ENCODE data around the gene VCAN.

Gene VCAN

DNA sequence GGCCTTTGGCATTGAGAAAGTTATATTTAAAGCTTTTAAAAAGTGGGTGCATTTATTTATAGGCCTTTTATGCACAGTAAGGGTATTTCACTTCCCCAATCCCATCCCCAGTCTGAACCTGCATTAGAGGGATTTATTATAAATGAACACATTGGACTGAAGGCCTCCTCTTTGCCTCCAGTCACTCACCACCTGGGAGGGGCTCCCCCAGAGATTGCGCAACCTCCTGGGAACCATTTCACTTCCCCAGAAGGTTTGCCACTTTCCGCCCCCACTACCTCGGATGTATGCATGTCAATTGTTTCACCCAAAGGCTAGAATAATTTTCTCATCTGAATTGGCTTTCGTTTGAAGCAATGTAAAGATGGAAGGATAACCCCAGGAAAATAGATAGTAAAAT, 29.8 kb upstream of the VCAN start:
- no peaks in the 10 kb centered on the region for H3K27me3 ChIP-seq (ENCODE audit: insufficient read depth, low read length)
- no peaks in the 10 kb centered on the region for H3K4me1 ChIP-seq (ENCODE audit: insufficient read depth, low read length)
- H3K36me3 ChIP-seq (ENCODE audit: insufficient read depth, low read depth, low read length): no peaks in the 10 kb centered on the region
- H3K9ac ChIP-seq (ENCODE audit: low read depth, low read length): no peak overlapping the region
- no peak overlapping the region for H3K4me3 ChIP-seq (ENCODE audit: low read length)
- H3K27ac ChIP-seq (ENCODE audit: low read length): no peak overlapping the region
- H3K9me3 ChIP-seq (ENCODE audit: insufficient read depth, low read depth, low read length): 0 out of 2 replicates have a peak, but pooled peaks cover 2% of the 10 kb centered on the region

DNA sequence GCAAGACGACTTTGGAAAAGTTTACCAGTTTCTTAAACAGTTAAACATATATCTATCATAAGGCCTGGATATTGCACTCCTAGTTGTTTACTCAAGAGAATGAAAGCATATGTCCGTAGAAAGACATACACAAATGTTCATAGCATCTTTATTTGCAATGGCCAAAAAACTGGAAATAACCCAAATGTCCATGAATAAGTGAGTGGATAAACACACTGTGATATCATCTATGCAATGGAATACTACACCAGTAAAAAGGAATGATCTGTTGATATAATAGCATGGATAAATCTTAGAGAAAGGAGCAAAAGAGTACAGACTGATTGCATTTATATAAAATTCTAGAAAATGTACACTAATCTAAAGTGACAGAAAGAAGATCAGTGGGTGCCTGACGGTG, 28.0 kb upstream of the VCAN start:
- Histone ChIP-seq H3K36me3 (ENCODE audit: insufficient read depth, low read depth, low read length) (no peaks in the 10 kb centered on the region), H3K4me3 (ENCODE audit: low read length) (no peak overlapping the region), H3K9ac (ENCODE audit: low read depth, low read length) (no peak overlapping the region)

GRCh38 chr5:83444445-83444844, 27.1 kb upstream of the VCAN start:
- Histone ChIP-seq H3K27me3 (ENCODE audit: insufficient read depth, low read length) (no peaks in the 10 kb centered on the region), H3K4me3 (ENCODE audit: low read length) (no peak overlapping the region), H3K4me1 (ENCODE audit: insufficient read depth, low read length) (peaks cover 6% of the 10 kb centered on the region; the same call in 1 of the 2 replicates), H3K9me3 (ENCODE audit: insufficient read depth, low read depth, low read length) (no peaks in the 10 kb centered on the region), H3K27ac (ENCODE audit: low read length) (no peak overlapping the region), H3K36me3 (ENCODE audit: insufficient read depth, low read depth, low read length) (no peaks in the 10 kb centered on the region), H3K9ac (ENCODE audit: low read depth, low read length) (no peak overlapping the region)

More for the DNA sequence above, 28.0 kb upstream of the VCAN start:
- peaks cover 4% of the 10 kb centered on the region; the same call in 1 of the 2 replicates for H3K4me1 ChIP-seq (ENCODE audit: insufficient read depth, low read length)
- no peaks in the 10 kb centered on the region for H3K27me3 ChIP-seq (ENCODE audit: insufficient read depth, low read length)
- no peak overlapping the region for H3K27ac ChIP-seq (ENCODE audit: low read length)
- no peaks in the 10 kb centered on the region for H3K9me3 ChIP-seq (ENCODE audit: insufficient read depth, low read depth, low read length)

DNA sequence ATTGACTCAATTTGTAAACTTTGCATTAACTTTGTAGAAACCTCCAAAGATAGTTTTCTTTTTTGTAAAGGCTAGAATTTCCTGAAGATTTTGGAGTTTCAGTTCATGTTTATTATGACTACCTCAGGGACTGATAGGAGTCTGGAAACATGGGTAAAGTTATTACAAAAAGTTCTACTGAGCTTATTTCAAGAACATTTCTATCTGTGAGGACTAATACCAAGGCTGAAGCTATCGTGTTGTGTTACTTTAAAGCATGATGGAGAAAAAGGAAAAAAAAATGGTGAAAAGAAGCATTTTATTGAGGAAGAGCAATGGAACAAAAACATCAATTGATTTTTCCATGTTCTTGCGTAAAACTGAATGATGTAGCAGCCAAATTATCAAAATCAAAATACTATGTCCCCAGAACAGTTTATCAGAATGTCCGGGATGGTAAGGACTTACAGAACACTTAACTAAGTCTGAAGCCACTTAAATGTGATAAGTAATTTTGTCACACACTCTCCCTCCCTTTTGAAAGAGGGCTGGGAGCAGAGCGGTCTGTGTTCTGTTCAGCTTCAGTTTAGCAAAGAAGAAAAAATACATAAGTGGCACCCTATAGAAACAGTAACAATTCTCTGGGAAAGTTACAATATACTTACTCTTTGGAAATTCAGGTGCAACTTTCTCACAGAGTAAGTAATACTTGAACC, 25.1 kb upstream of the VCAN start:
- no peaks in the 10 kb centered on the region for H3K36me3 ChIP-seq (ENCODE audit: insufficient read depth, low read depth, low read length)
- H3K9ac ChIP-seq (ENCODE audit: low read depth, low read length): no peak overlapping the region
- no peaks in the 10 kb centered on the region for H3K9me3 ChIP-seq (ENCODE audit: insufficient read depth, low read depth, low read length)
- peaks cover 11% of the 10 kb centered on the region; the same call in 1 of the 2 replicates for H3K4me1 ChIP-seq (ENCODE audit: insufficient read depth, low read length)
- H3K4me3 ChIP-seq (ENCODE audit: low read length): no peak overlapping the region
- no peaks in the 10 kb centered on the region for H3K27me3 ChIP-seq (ENCODE audit: insufficient read depth, low read length)
- no peak overlapping the region for H3K27ac ChIP-seq (ENCODE audit: low read length)

DNA sequence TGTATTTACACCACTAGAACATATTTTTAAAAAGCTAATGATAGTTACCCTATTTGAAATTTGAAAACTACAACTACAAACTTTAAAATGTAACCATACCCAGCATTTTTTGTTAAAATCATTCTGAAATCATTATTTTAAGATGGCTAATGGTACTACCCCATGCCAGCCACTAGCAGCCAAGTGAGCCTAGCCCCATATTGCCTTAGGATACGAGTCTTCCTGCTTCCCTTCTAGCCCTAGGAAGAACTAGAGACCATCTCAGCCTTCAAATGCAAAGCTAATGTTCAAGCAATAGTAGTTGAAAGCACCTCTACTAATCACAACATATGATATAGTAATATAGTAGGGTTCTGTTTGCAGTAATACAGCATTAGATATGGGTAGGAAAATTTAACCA, 24.0 kb upstream of the VCAN start:
- H3K36me3 ChIP-seq (ENCODE audit: insufficient read depth, low read depth, low read length): no peaks in the 10 kb centered on the region
- no peak overlapping the region for H3K9ac ChIP-seq (ENCODE audit: low read depth, low read length)
- peaks cover 11% of the 10 kb centered on the region; the same call in 1 of the 2 replicates for H3K4me1 ChIP-seq (ENCODE audit: insufficient read depth, low read length)
- H3K27me3 ChIP-seq (ENCODE audit: insufficient read depth, low read length): no peaks in the 10 kb centered on the region
- no peak overlapping the region for H3K4me3 ChIP-seq (ENCODE audit: low read length)
- no peaks in the 10 kb centered on the region for H3K9me3 ChIP-seq (ENCODE audit: insufficient read depth, low read depth, low read length)
- no peak overlapping the region for H3K27ac ChIP-seq (ENCODE audit: low read length)

GRCh38 chr5:83450183-83450966, 21.2 kb upstream of the VCAN start:
- Histone ChIP-seq H3K36me3 (ENCODE audit: insufficient read depth, low read depth, low read length) (no peaks in the 10 kb centered on the region), H3K9ac (ENCODE audit: low read depth, low read length) (0 out of 2 replicates have a peak overlapping the region, but pooled peaks have one; percentile 9), H3K27me3 (ENCODE audit: insufficient read depth, low read length) (no peaks in the 10 kb centered on the region), H3K4me3 (ENCODE audit: low read length) (no peak overlapping the region), H3K4me1 (ENCODE audit: insufficient read depth, low read length) (peaks cover 11% of the 10 kb centered on the region; the same call in 1 of the 2 replicates), H3K27ac (ENCODE audit: low read length) (no peak overlapping the region), H3K9me3 (ENCODE audit: insufficient read depth, low read depth, low read length) (no peaks in the 10 kb centered on the region)

- Histone ChIP-seq H3K9ac (ENCODE audit: low read depth, low read length) (0 out of 2 replicates have a peak overlapping the region, but pooled peaks have one; percentile 9), H3K4me1 (ENCODE audit: insufficient read depth, low read length) (peaks cover 11% of the 10 kb centered on the region; the same call in 1 of the 2 replicates), H3K4me3 (ENCODE audit: low read length) (no peak overlapping the region), H3K36me3 (ENCODE audit: insufficient read depth, low read depth, low read length) (no peaks in the 10 kb centered on the region), H3K27me3 (ENCODE audit: insufficient read depth, low read length) (no peaks in the 10 kb centered on the region), H3K27ac (ENCODE audit: low read length) (no peak overlapping the region), H3K9me3 (ENCODE audit: insufficient read depth, low read depth, low read length) (no peaks in the 10 kb centered on the region)
These were observed 20.6 kb upstream of the VCAN start for GRCh38 chr5:83450967-83451248.

- Histone ChIP-seq H3K27ac (ENCODE audit: low read length) (no peak overlapping the region), H3K4me1 (ENCODE audit: insufficient read depth, low read length) (peaks cover 11% of the 10 kb centered on the region; the same call in 1 of the 2 replicates), H3K27me3 (ENCODE audit: insufficient read depth, low read length) (no peaks in the 10 kb centered on the region), H3K9ac (ENCODE audit: low read depth, low read length) (no peak overlapping the region), H3K4me3 (ENCODE audit: low read length) (no peak overlapping the region), H3K9me3 (ENCODE audit: insufficient read depth, low read depth, low read length) (no peaks in the 10 kb centered on the region), H3K36me3 (ENCODE audit: insufficient read depth, low read depth, low read length) (no peaks in the 10 kb centered on the region)
These were observed 19.6 kb upstream of the VCAN start for GRCh38 chr5:83451955-83452354.

- no peak overlapping the region for H3K4me3 ChIP-seq (ENCODE audit: low read length)
- no peaks in the 10 kb centered on the region for H3K27me3 ChIP-seq (ENCODE audit: insufficient read depth, low read length)
- peaks cover 6% of the 10 kb centered on the region; the same call in 1 of the 2 replicates for H3K4me1 ChIP-seq (ENCODE audit: insufficient read depth, low read length)
- H3K27ac ChIP-seq (ENCODE audit: low read length): no peak overlapping the region
- H3K9ac ChIP-seq (ENCODE audit: low read depth, low read length): no peak overlapping the region
- H3K9me3 ChIP-seq (ENCODE audit: insufficient read depth, low read depth, low read length): no peaks in the 10 kb centered on the region
- H3K36me3 ChIP-seq (ENCODE audit: insufficient read depth, low read depth, low read length): no peaks in the 10 kb centered on the region
These were observed 17.6 kb upstream of the VCAN start for GRCh38 chr5:83453937-83454336.

- no peak overlapping the region for H3K9ac ChIP-seq (ENCODE audit: low read depth, low read length)
- no peaks in the 10 kb centered on the region for H3K27me3 ChIP-seq (ENCODE audit: insufficient read depth, low read length)
These were observed 7.3 kb upstream of the VCAN start for GRCh38 chr5:83464261-83464660.

DNA sequence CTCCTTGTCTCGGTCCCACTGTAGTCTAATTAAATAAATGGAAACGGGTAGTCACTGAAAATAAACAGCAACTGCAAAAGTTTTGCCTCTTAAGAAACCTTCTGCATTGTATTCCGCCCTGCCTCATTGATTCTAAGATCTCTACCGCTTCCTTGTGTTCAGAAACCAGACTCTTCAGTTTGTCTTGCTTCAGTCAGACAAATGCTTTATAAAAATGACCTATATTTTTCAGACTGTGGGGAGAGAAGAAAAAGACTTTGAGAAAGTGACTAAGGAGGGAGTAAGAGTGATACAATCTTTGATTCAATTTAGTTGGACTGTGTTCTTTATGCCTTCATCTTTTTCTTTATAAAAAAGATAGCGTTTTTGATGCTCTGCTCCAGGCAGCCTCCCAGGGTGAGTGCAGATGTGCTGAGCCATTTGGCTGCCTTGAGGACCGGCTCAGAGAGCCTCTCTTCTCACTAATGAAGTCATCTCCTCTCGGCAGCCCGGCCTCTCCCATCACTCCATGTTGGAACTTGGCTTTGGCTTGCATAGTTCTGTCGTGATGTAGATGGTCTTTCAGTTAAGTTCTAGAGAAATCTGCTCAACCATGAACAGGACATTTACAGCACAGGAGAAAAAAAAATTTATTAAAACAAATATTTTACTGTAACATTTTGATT, 4.0 kb upstream of the VCAN start:
- Histone ChIP-seq H3K36me3 (ENCODE audit: insufficient read depth, low read depth, low read length) (no peaks in the 10 kb centered on the region), H3K4me1 (ENCODE audit: insufficient read depth, low read length) (peaks cover 57% of the 10 kb centered on the region), H3K9ac (ENCODE audit: low read depth, low read length) (no peak overlapping the region), H3K27me3 (ENCODE audit: insufficient read depth, low read length) (no peaks in the 10 kb centered on the region), H3K9me3 (ENCODE audit: insufficient read depth, low read depth, low read length) (no peaks in the 10 kb centered on the region), H3K27ac (ENCODE audit: low read length) (no peak overlapping the region), H3K4me3 (ENCODE audit: low read length) (no peak overlapping the region)

More at GRCh38 chr5:83464261-83464660, 7.3 kb upstream of the VCAN start:
- Histone ChIP-seq H3K27ac (ENCODE audit: low read length) (no peak overlapping the region), H3K4me1 (ENCODE audit: insufficient read depth, low read length) (peaks cover 42% of the 10 kb centered on the region), H3K4me3 (ENCODE audit: low read length) (peak overlapping the region; percentile 19; the same call in 1 of the 2 replicates), H3K9me3 (ENCODE audit: insufficient read depth, low read depth, low read length) (no peaks in the 10 kb centered on the region), H3K36me3 (ENCODE audit: insufficient read depth, low read depth, low read length) (no peaks in the 10 kb centered on the region)
